Neuronal stem cell (in vitro differentiated cells): ENCODE data around the gene TIGD1.

Experiments used
- DNase-seq: peaks from one replicate; pipeline ENCODE4 v3.0.0-alpha.2; 2013; ENCODE audit warnings: low spot score
- H2AFZ ChIP-seq: one replicate; pipeline ENCODE4 v1.6.1; 2013; ENCODE audit warnings: mild to moderate bottlenecking, low read length, inconsistent platforms
- H2AK5ac ChIP-seq: 2 replicates; pipeline ENCODE4 v1.6.1; 2013; ENCODE audit warnings: low read depth, mild to moderate bottlenecking, inconsistent platforms, low read length, moderate library complexity, mixed read lengths
- H2BK120ac ChIP-seq: 2 replicates; pipeline ENCODE4 v1.6.1; 2013; ENCODE audit warnings: low read depth, mild to moderate bottlenecking, inconsistent platforms, low read length, moderate library complexity, mixed read lengths
- H2BK12ac ChIP-seq: one replicate; pipeline ENCODE4 v1.6.1; 2013; ENCODE audit warnings: low read length, inconsistent platforms
- H2BK15ac ChIP-seq: 2 replicates; pipeline ENCODE4 v1.6.1; 2013; ENCODE audit warnings: mild to moderate bottlenecking, low read length, inconsistent platforms, mixed read lengths
- H2BK5ac ChIP-seq: one replicate; pipeline ENCODE4 v1.6.1; 2013; ENCODE audit warnings: inconsistent platforms, mild to moderate bottlenecking, low read length, moderate library complexity
- H3K14ac ChIP-seq: one replicate; pipeline ENCODE4 v1.6.1; 2013; ENCODE audit warnings: low read length, inconsistent platforms
- H3K18ac ChIP-seq: 2 replicates; pipeline ENCODE4 v1.6.1; 2013; ENCODE audit warnings: low read length, inconsistent platforms
- H3K23ac ChIP-seq: 2 replicates; pipeline ENCODE4 v1.6.1; 2013; ENCODE audit warnings: low read depth, mild to moderate bottlenecking, mixed read lengths, low read length, inconsistent platforms; ENCODE audit not compliant: poor library complexity
- H3K27ac ChIP-seq: replicated peaks from 3 replicates; pipeline ENCODE4 v1.5.1; 2013; ENCODE audit warnings: low read length, inconsistent platforms
- H3K27me3 ChIP-seq, 3 experiments: 2 replicates each; pipeline ENCODE4 v1.6.1; 2013; ENCODE audit warnings: low read length in 3 of 3, mild to moderate bottlenecking in 2 of 3, inconsistent platforms in 1 of 3, low read depth in 1 of 3, mixed read lengths in 1 of 3, moderate library complexity in 1 of 3; ENCODE audit not compliant: control insufficient read depth in 3 of 3, insufficient read depth in 3 of 3
- H3K36me3 ChIP-seq, 2 donors: replicated peaks in 1 of 2; 2 replicates each; pipeline ENCODE4 v1.6.1; 2013; ENCODE audit warnings: low read length in 2 of 2; ENCODE audit not compliant: control insufficient read depth in 2 of 2, insufficient read depth in 2 of 2
- H3K4ac ChIP-seq: 2 replicates; pipeline ENCODE4 v1.6.1; 2013; ENCODE audit warnings: inconsistent platforms, mild to moderate bottlenecking, low read length, moderate library complexity
- H3K4me1 ChIP-seq, 2 donors: 1 replicate in 1 of 2; 2 replicates in 1 of 2; pipeline ENCODE4 v1.6.1; 2013; ENCODE audit warnings: low read length in 2 of 2, low read depth in 1 of 2; ENCODE audit not compliant: control insufficient read depth in 2 of 2, insufficient read depth in 1 of 2
- H3K4me2 ChIP-seq: one replicate; pipeline ENCODE4 v1.6.1; 2013; ENCODE audit warnings: mild to moderate bottlenecking, low read length, inconsistent platforms; ENCODE audit not compliant: insufficient read depth, poor library complexity, severe bottlenecking
- H3K4me3 ChIP-seq, 2 donors: 2 replicates each; pipeline ENCODE4 v1.5.1; 2013; ENCODE audit warnings: low read length in 2 of 2, mild to moderate bottlenecking in 2 of 2, inconsistent platforms in 1 of 2, moderate library complexity in 1 of 2
- H3K79me1 ChIP-seq: one replicate; pipeline ENCODE4 v1.6.1; 2013; ENCODE audit warnings: low read depth, mild to moderate bottlenecking, inconsistent platforms, low read length, moderate library complexity
- H3K9ac ChIP-seq: one replicate; pipeline ENCODE4 v1.6.1; 2013; ENCODE audit warnings: mild to moderate bottlenecking, low read depth, low read length, inconsistent platforms; ENCODE audit not compliant: poor library complexity
- H3K9me3 ChIP-seq, 2 donors: replicated peaks in 1 of 2; 2 replicates each; pipeline versions ENCODE3 to v1.6.1; 2013; ENCODE audit warnings: low read length in 2 of 2, mild to moderate bottlenecking in 2 of 2, inconsistent platforms in 1 of 2, low read depth in 1 of 2, mixed read lengths in 1 of 2, moderate library complexity in 1 of 2; ENCODE audit not compliant: control insufficient read depth in 2 of 2, insufficient read depth in 1 of 2
- H4K8ac ChIP-seq: one replicate; pipeline ENCODE4 v1.6.1; 2013; ENCODE audit warnings: low read depth, mild to moderate bottlenecking, inconsistent platforms, low read length, moderate library complexity
- H4K91ac ChIP-seq: one replicate; pipeline ENCODE4 v1.6.1; 2013; ENCODE audit warnings: low read length, low read depth, mild to moderate bottlenecking, inconsistent platforms; ENCODE audit not compliant: poor library complexity
- WGBS, 2 donors: extraction: QIAGEN DNeasy Blood & Tissue Kit; methylation state at CpG; one replicate each; pipeline ENCODE4 v1.1.7; 2013; ENCODE audit warnings: missing lambda C conversion rate in 2 of 2, mixed read lengths in 1 of 2; ENCODE audit not compliant: insufficient read length in 2 of 2, insufficient replicate concordance in 1 of 2; ENCODE audit errors: extremely low coverage in 2 of 2; 5-methylcytosine and 5-hydroxymethylcytosine counted together

Gene TIGD1

DNA sequence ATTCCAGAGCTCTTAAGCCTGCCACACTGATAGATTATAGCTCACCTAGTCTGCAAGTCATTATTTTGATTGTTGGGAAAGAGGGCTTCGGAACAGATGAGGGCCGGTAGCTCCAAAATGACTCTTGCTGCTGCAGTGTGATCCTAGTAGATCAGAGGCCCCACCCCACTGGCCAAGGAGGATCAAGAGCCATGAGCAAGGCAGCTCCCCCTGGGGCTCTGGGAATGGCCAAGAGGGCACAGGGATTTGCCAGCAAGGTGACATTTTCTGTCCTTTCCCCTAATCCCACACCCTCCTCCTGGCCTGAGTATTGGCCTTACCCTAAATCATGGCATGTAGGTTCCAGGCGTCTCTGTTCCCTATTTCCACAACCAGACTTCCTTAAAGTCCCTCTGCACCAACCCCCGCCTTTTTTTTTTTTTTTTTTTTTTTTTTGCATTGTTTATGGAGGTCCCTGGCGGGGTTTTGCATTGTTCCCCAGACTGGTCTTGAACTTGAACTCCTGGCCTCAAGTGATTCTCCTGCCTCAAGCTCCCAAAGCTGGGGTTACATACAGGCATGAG, 36.7 kb upstream of the TIGD1 start:
- H4K91ac ChIP-seq: no peak overlapping the region
- H2BK120ac ChIP-seq: no peak overlapping the region
- peaks cover 10 to 23% of the 10 kb centered on the region in 2 donors for H3K36me3 ChIP-seq
- no CpG with 5 or more reads among the region's 5 CpGs for WGBS, 2 donors
- H2BK12ac ChIP-seq: no peak overlapping the region
- H3K9me3 ChIP-seq: no peaks in the 10 kb centered on the region
- H3K4ac ChIP-seq: no peak overlapping the region
- H2BK5ac ChIP-seq: no peak overlapping the region
- H4K8ac ChIP-seq: no peak overlapping the region
- H3K27ac ChIP-seq: no peak overlapping the region
- no peak for DNase-seq
- H3K4me1 ChIP-seq: no peaks in the 10 kb centered on the region
- no peaks in the 10 kb centered on the region for H3K27me3 ChIP-seq
- H3K4me2 ChIP-seq: no peak overlapping the region
- H3K9ac ChIP-seq: no peak overlapping the region
- no peak overlapping the region for H2AFZ ChIP-seq
- H3K4me3 ChIP-seq: no peak overlapping the region
- H3K79me1 ChIP-seq: no peaks in the 10 kb centered on the region
- no peak overlapping the region for H2AK5ac ChIP-seq
- no peak overlapping the region for H3K18ac ChIP-seq
- no peak overlapping the region for H3K14ac ChIP-seq
- H2BK15ac ChIP-seq: no peak overlapping the region
- no peak overlapping the region for H3K23ac ChIP-seq

GRCh38 chr2:232584238-232584637, 33.9 kb upstream of the TIGD1 start:
- Histone ChIP-seq H3K4ac (no peak overlapping the region), H2BK5ac (no peak overlapping the region), H2AFZ (no peak overlapping the region), H3K4me2 (no peak overlapping the region), H3K14ac (no peak overlapping the region), H2BK120ac (no peak overlapping the region), H3K4me1 (no peaks in the 10 kb centered on the region), H3K36me3 (peaks cover 15 to 51% of the 10 kb centered on the region in 2 donors), H4K91ac (no peak overlapping the region), H3K79me1 (no peaks in the 10 kb centered on the region), H3K18ac (no peak overlapping the region), H3K9ac (no peak overlapping the region), H3K27ac (no peak overlapping the region), H2BK12ac (no peak overlapping the region), H3K9me3 (no peaks in the 10 kb centered on the region), H2BK15ac (no peak overlapping the region), H3K23ac (no peak overlapping the region), H2AK5ac (no peak overlapping the region), H3K27me3 (no peaks in the 10 kb centered on the region), H4K8ac (no peak overlapping the region), H3K4me3 (no peak overlapping the region)
- DNase-seq: no peak
- WGBS, 2 donors: no CpG with 5 or more reads among the region's 6 CpGs

DNA sequence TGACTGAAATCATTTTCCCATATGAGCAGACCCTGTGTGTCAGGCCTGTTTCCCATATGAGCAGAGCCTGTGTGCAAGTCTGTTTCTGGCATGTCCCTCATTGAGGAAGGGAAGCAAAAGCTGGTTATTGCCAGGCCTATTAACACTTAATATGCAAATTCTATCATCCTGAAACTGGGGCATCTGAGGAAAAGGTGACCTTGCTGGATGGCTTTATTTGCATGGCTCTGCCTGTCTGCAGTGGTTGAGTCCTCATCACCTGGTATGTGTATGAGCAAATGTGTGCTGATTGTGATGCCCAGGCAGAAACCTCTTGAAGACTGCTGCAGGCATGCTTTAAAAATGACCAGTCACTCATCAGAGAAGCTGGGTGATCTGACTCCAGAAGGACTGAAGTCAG, 31.4 kb upstream of the TIGD1 start:
- H3K4ac ChIP-seq: no peak overlapping the region
- H3K27me3 ChIP-seq: no peaks in the 10 kb centered on the region
- H3K4me1 ChIP-seq: peaks cover 0 to 7% of the 10 kb centered on the region in 2 donors
- H3K4me2 ChIP-seq: no peak overlapping the region
- H3K9ac ChIP-seq: no peak overlapping the region
- no peaks in the 10 kb centered on the region for H3K79me1 ChIP-seq
- H3K9me3 ChIP-seq: no peaks in the 10 kb centered on the region
- H3K27ac ChIP-seq: no peak overlapping the region
- no peak overlapping the region for H2AK5ac ChIP-seq
- H4K8ac ChIP-seq: no peak overlapping the region
- no peak overlapping the region for H3K23ac ChIP-seq
- H2BK5ac ChIP-seq: no peak overlapping the region
- H2BK12ac ChIP-seq: no peak overlapping the region
- no peak overlapping the region for H3K14ac ChIP-seq
- H4K91ac ChIP-seq: no peak overlapping the region
- no peak overlapping the region for H3K4me3 ChIP-seq
- no peak overlapping the region for H2BK15ac ChIP-seq
- H2BK120ac ChIP-seq: no peak overlapping the region
- no peak overlapping the region for H3K18ac ChIP-seq
- no peak for DNase-seq
- H3K36me3 ChIP-seq: peaks cover 16 to 74% of the 10 kb centered on the region in 2 donors
- H2AFZ ChIP-seq: no peak overlapping the region

DNA sequence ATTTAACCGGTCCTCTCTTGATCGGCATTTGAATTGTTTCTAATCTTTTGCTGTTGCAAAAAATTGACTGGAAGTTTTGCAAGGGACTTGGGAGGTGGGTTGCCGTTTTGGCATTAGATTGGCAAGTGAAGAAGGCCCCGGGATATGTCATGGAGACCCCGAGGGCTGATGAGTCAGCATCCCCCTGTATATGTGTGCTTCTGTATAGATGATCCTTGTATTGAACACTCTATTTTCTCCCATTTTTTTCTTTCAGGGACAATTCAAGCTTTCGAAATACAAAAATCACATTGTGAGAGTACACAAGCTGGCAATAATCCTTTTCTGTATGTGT, 30.3 kb upstream of the TIGD1 start:
- Histone ChIP-seq H2BK5ac (no peak overlapping the region), H3K27ac (no peak overlapping the region), H3K4me2 (no peak overlapping the region)

More for the DNA sequence above, 30.3 kb upstream of the TIGD1 start:
- Histone ChIP-seq H4K91ac (no peak overlapping the region), H3K9me3 (no peaks in the 10 kb centered on the region), H3K4me1 (peaks cover 0 to 7% of the 10 kb centered on the region in 2 donors), H3K4me3 (no peak overlapping the region), H2BK15ac (no peak overlapping the region), H2BK120ac (no peak overlapping the region), H2AFZ (no peak overlapping the region), H3K4ac (no peak overlapping the region), H3K27me3 (no peaks in the 10 kb centered on the region), H3K36me3 (peaks cover 16 to 82% of the 10 kb centered on the region in 2 donors), H3K18ac (no peak overlapping the region), H4K8ac (no peak overlapping the region), H3K79me1 (no peaks in the 10 kb centered on the region), H2AK5ac (no peak overlapping the region), H3K14ac (no peak overlapping the region), H3K9ac (no peak overlapping the region), H3K23ac (no peak overlapping the region), H2BK12ac (no peak overlapping the region)
- no CpG with 5 or more reads among the region's 6 CpGs for WGBS, 2 donors
- no peak for DNase-seq
